Endothelial cell of umbilical vein (primary cell): ENCODE data around the gene NFATC2.
"Not testable (repeated sequence)": the region's sequence is repeated elsewhere in the genome, so short reads cannot be mapped to it uniquely, and the experiment has no call there.

Experiments used
- CTCF ChIP-seq, 2 donors: IDR thresholded peaks; 1 replicate in 1 of 2; 2 replicates in 1 of 2; pipeline ENCODE4 v1.5.1; 2011; ENCODE audit warnings: low read length in 2 of 2, mild to moderate bottlenecking in 2 of 2, moderate library complexity in 2 of 2, control low read depth in 1 of 2, inconsistent platforms in 1 of 2, low read depth in 1 of 2; ENCODE audit not compliant: insufficient read depth in 1 of 2; ENCODE audit errors: extremely low read depth in 1 of 2
- POLR2A ChIP-seq: IDR thresholded peaks from 2 replicates; pipeline ENCODE4 v1.6.1; 2012; ENCODE audit warnings: low read depth, mild to moderate bottlenecking, control low read depth, low read length

GRCh38 chr20:51476106-51476505 is 66.4 kb downstream of the NFATC2 start:
- not testable (repeated sequence) for TF ChIP-seq CTCF (IDR thresholded peaks at IDR 0.05; ENCODE audit: extremely low read depth in 1 of 2, insufficient read depth in 1 of 2, low read depth in 1 of 2, low read length in 2 of 2); POLR2A
